ENCODE results near the gene LARGE1.

DNA sequence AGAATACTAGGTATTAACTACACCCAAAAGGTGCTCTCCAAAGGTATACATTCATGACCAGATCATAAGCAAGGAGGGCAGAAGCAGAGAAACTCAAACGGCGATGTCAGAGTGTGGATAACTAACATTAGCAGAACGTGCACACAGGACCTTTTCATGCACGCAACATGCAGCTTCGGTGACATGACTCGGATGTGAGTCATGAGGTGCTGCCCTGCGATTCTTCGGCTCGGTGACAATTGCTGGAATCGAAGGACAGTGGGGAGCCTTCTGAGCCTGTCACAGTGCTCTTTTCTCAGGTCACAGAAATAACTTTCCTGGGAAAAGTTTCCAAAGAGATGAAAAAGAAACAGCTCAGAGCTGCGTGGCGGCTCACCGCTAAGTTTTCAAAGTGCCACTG lies 443.6 kb downstream of the LARGE1 start:
- TF ChIP-seq, protein P1, sequence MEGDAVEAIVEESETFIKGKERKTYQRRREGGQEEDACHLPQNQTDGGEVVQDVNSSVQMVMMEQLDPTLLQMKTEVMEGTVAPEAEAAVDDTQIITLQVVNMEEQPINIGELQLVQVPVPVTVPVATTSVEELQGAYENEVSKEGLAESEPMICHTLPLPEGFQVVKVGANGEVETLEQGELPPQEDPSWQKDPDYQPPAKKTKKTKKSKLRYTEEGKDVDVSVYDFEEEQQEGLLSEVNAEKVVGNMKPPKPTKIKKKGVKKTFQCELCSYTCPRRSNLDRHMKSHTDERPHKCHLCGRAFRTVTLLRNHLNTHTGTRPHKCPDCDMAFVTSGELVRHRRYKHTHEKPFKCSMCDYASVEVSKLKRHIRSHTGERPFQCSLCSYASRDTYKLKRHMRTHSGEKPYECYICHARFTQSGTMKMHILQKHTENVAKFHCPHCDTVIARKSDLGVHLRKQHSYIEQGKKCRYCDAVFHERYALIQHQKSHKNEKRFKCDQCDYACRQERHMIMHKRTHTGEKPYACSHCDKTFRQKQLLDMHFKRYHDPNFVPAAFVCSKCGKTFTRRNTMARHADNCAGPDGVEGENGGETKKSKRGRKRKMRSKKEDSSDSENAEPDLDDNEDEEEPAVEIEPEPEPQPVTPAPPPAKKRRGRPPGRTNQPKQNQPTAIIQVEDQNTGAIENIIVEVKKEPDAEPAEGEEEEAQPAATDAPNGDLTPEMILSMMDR (IDR thresholded peaks at IDR 0.05 in 8 of 11, conservative IDR thresholded peaks at IDR 0.05 in 3 of 11) = no peak
- TF ChIP-seq POLR2AphosphoS5 (IDR thresholded peaks at IDR 0.05) = no peak
